ENCODE measurements around the gene CCDC82.

The CCDC82 gene

GRCh38 chr11:96361778-96362177, 27.9 kb downstream of the CCDC82 start:
- no peak overlapping the region for H3K4me3 ChIP-seq (ENCODE audit: low read depth, low read length)
- H3K9ac ChIP-seq (ENCODE audit: low read length), result no peak overlapping the region
- no peaks in the 10 kb centered on the region for H3K27me3 ChIP-seq (ENCODE audit: control insufficient read depth, insufficient read depth, low read length)
- H3K27ac ChIP-seq (ENCODE audit: low read depth, low read length), result no peak overlapping the region
- H3K36me3 ChIP-seq (ENCODE audit: control insufficient read depth, insufficient read depth, low read length), result peaks cover 23% of the 10 kb centered on the region
- no peaks in the 10 kb centered on the region for H3K9me3 ChIP-seq (ENCODE audit: control insufficient read depth, insufficient read depth, low read depth, low read length)
- no peaks in the 10 kb centered on the region for H3K4me1 ChIP-seq (ENCODE audit: control insufficient read depth, insufficient read depth, low read length)

GRCh38 chr11:96358321-96358720, 31.4 kb downstream of the CCDC82 start:
- no peaks in the 10 kb centered on the region for H3K9me3 ChIP-seq (ENCODE audit: control insufficient read depth, insufficient read depth, low read depth, low read length)

GRCh38 chr11:96357794-96358193, 31.9 kb downstream of the CCDC82 start:
- Histone ChIP-seq H3K36me3 (ENCODE audit: control insufficient read depth, insufficient read depth, low read length) (peaks cover 23% of the 10 kb centered on the region), H3K9me3 (ENCODE audit: control insufficient read depth, insufficient read depth, low read depth, low read length) (no peaks in the 10 kb centered on the region), H3K9ac (ENCODE audit: low read length) (no peak overlapping the region), H3K4me1 (ENCODE audit: control insufficient read depth, insufficient read depth, low read length) (no peaks in the 10 kb centered on the region), H3K4me3 (ENCODE audit: low read depth, low read length) (no peak overlapping the region), H3K27me3 (ENCODE audit: control insufficient read depth, insufficient read depth, low read length) (no peaks in the 10 kb centered on the region), H3K27ac (ENCODE audit: low read depth, low read length) (no peak overlapping the region)

More at GRCh38 chr11:96358321-96358720, 31.4 kb downstream of the CCDC82 start:
- no peak overlapping the region for H3K27ac ChIP-seq (ENCODE audit: low read depth, low read length)
- no peak overlapping the region for H3K4me3 ChIP-seq (ENCODE audit: low read depth, low read length)
- H3K27me3 ChIP-seq (ENCODE audit: control insufficient read depth, insufficient read depth, low read length), result no peaks in the 10 kb centered on the region
- no peaks in the 10 kb centered on the region for H3K4me1 ChIP-seq (ENCODE audit: control insufficient read depth, insufficient read depth, low read length)
- peaks cover 22% of the 10 kb centered on the region for H3K36me3 ChIP-seq (ENCODE audit: control insufficient read depth, insufficient read depth, low read length)
- H3K9ac ChIP-seq (ENCODE audit: low read length), result no peak overlapping the region

- Histone ChIP-seq H3K9me3 (ENCODE audit: control insufficient read depth, insufficient read depth, low read depth, low read length) (no peaks in the 10 kb centered on the region), H3K27ac (ENCODE audit: low read depth, low read length) (no peak overlapping the region), H3K9ac (ENCODE audit: low read length) (no peak overlapping the region), H3K4me3 (ENCODE audit: low read depth, low read length) (no peak overlapping the region), H3K4me1 (ENCODE audit: control insufficient read depth, insufficient read depth, low read length) (no peaks in the 10 kb centered on the region), H3K36me3 (ENCODE audit: control insufficient read depth, insufficient read depth, low read length) (peaks cover 23% of the 10 kb centered on the region), H3K27me3 (ENCODE audit: control insufficient read depth, insufficient read depth, low read length) (no peaks in the 10 kb centered on the region)
These were observed 32.9 kb downstream of the CCDC82 start for GRCh38 chr11:96356848-96357247.

GRCh38 chr11:96342961-96343711, 46.6 kb downstream of the CCDC82 start, which contains the start of gene MAML2:
Gene MAML2, minus strand, starts transcription at chr11:96343195. Its CDS starts 1,300 bp downstream, at chr11:96341895.
- Histone ChIP-seq H3K9ac (ENCODE audit: low read length) (peak within 1 kb of the TSS; percentile 80), H3K27me3 (ENCODE audit: control insufficient read depth, insufficient read depth, low read length) (no peaks in the 10 kb centered on the region), H3K9me3 (ENCODE audit: control insufficient read depth, insufficient read depth, low read depth, low read length) (peaks cover 3% of the 10 kb centered on the region; the same call in 1 of the 2 replicates), H3K4me3 (ENCODE audit: low read depth, low read length) (peak within 1 kb of the TSS; percentile 90), H3K36me3 (ENCODE audit: control insufficient read depth, insufficient read depth, low read length) (no peaks in the 10 kb centered on the region), H3K27ac (ENCODE audit: low read depth, low read length) (no peak within 1 kb of the TSS; the same call in 1 of the 2 replicates), H3K4me1 (ENCODE audit: control insufficient read depth, insufficient read depth, low read length) (peaks cover 33% of the 10 kb centered on the region)

- Histone ChIP-seq H3K27ac (ENCODE audit: low read depth, low read length) (no peak overlapping the region; the same call in 1 of the 2 replicates), H3K4me1 (ENCODE audit: control insufficient read depth, insufficient read depth, low read length) (peaks cover 42% of the 10 kb centered on the region), H3K4me3 (ENCODE audit: low read depth, low read length) (peak overlapping the region; percentile 90), H3K36me3 (ENCODE audit: control insufficient read depth, insufficient read depth, low read length) (no peaks in the 10 kb centered on the region), H3K27me3 (ENCODE audit: control insufficient read depth, insufficient read depth, low read length) (no peaks in the 10 kb centered on the region), H3K9ac (ENCODE audit: low read length) (peak overlapping the region; percentile 80), H3K9me3 (ENCODE audit: control insufficient read depth, insufficient read depth, low read depth, low read length) (no peaks in the 10 kb centered on the region)
These were observed 47.4 kb downstream of the CCDC82 start for GRCh38 chr11:96342014-96342960.

GRCh38 chr11:96341211-96342013, 48.3 kb downstream of the CCDC82 start:
- H3K4me1 ChIP-seq (ENCODE audit: control insufficient read depth, insufficient read depth, low read length), result peaks cover 50% of the 10 kb centered on the region
- no peaks in the 10 kb centered on the region for H3K9me3 ChIP-seq (ENCODE audit: control insufficient read depth, insufficient read depth, low read depth, low read length)
- H3K27ac ChIP-seq (ENCODE audit: low read depth, low read length), result no peak overlapping the region
- H3K4me3 ChIP-seq (ENCODE audit: low read depth, low read length), result peak overlapping the region; percentile 90
- no peaks in the 10 kb centered on the region for H3K27me3 ChIP-seq (ENCODE audit: control insufficient read depth, insufficient read depth, low read length)
- H3K36me3 ChIP-seq (ENCODE audit: control insufficient read depth, insufficient read depth, low read length), result no peaks in the 10 kb centered on the region
- peak overlapping the region; percentile 80 for H3K9ac ChIP-seq (ENCODE audit: low read length)

- H3K27me3 ChIP-seq (ENCODE audit: control insufficient read depth, insufficient read depth, low read length), result no peaks in the 10 kb centered on the region
- no peaks in the 10 kb centered on the region for H3K36me3 ChIP-seq (ENCODE audit: control insufficient read depth, insufficient read depth, low read length)
- H3K9ac ChIP-seq (ENCODE audit: low read length), result no peak overlapping the region
- peaks cover 59% of the 10 kb centered on the region for H3K4me1 ChIP-seq (ENCODE audit: control insufficient read depth, insufficient read depth, low read length)
- H3K4me3 ChIP-seq (ENCODE audit: low read depth, low read length), result no peak overlapping the region
- H3K27ac ChIP-seq (ENCODE audit: low read depth, low read length), result no peak overlapping the region
- no peaks in the 10 kb centered on the region for H3K9me3 ChIP-seq (ENCODE audit: control insufficient read depth, insufficient read depth, low read depth, low read length)
These were observed 49.2 kb downstream of the CCDC82 start for GRCh38 chr11:96340555-96340885.

- Histone ChIP-seq H3K27ac (ENCODE audit: low read depth, low read length) (no peak overlapping the region), H3K4me1 (ENCODE audit: control insufficient read depth, insufficient read depth, low read length) (peaks cover 65% of the 10 kb centered on the region), H3K9ac (ENCODE audit: low read length) (no peak overlapping the region), H3K27me3 (ENCODE audit: control insufficient read depth, insufficient read depth, low read length) (no peaks in the 10 kb centered on the region), H3K9me3 (ENCODE audit: control insufficient read depth, insufficient read depth, low read depth, low read length) (no peaks in the 10 kb centered on the region), H3K36me3 (ENCODE audit: control insufficient read depth, insufficient read depth, low read length) (no peaks in the 10 kb centered on the region), H3K4me3 (ENCODE audit: low read depth, low read length) (no peak overlapping the region)
These were observed 49.8 kb downstream of the CCDC82 start for GRCh38 chr11:96339706-96340554.
